ENCODE results near the gene IGF2BP2. TPM values are rescaled to one million over a fixed set of nuclear protein-coding genes. Genes with fewer than 3 reads are reported as not detected.

Gene IGF2BP2
- total RNA-seq, 1 experiment from 2014 or later, result 133 TPM

- Mint-ChIP-seq H3K27ac (peak overlapping the region; percentile 17), H3K4me1 (peaks cover 80% of the 10 kb centered on the region), H3K4me3 (no peak overlapping the region), H3K36me3 (no peaks in the 10 kb centered on the region), H3K9me3 (no peaks in the 10 kb centered on the region), H3K27me3 (ENCODE audit: low read depth) (no peaks in the 10 kb centered on the region)
- DNase-seq (ENCODE audit: low spot score) (no peak), ATAC-seq (no peak)
- TF ChIP-seq ZNF232 (CRISPR knock-in tag; IDR thresholded peaks at IDR 0.05) (no peak), NFE2L1 (CRISPR knock-in tag; IDR thresholded peaks at IDR 0.05) (no peak), ZNF416 (CRISPR knock-in tag; IDR thresholded peaks at IDR 0.05) (no peak), TP53 (CRISPR knock-in tag; IDR thresholded peaks at IDR 0.05) (no peak), ZNF219 (CRISPR knock-in tag; IDR thresholded peaks at IDR 0.05; ENCODE audit: borderline replicate concordance) (no peak), TCF7 (CRISPR knock-in tag; IDR thresholded peaks at IDR 0.05; ENCODE audit: low read depth) (no peak), SP1 (CRISPR knock-in tag; conservative IDR thresholded peaks at IDR 0.05) (no peak), GABPB1 (CRISPR knock-in tag; IDR thresholded peaks at IDR 0.05) (no peak), KAT7 (CRISPR knock-in tag; IDR thresholded peaks at IDR 0.05; ENCODE audit: borderline replicate concordance) (no peak), PRRX2 (CRISPR knock-in tag; IDR thresholded peaks at IDR 0.05) (no peak), ZBTB21 (CRISPR knock-in tag; IDR thresholded peaks at IDR 0.05; ENCODE audit: borderline replicate concordance) (no peak)
- TF ChIP-seq, protein P1, sequence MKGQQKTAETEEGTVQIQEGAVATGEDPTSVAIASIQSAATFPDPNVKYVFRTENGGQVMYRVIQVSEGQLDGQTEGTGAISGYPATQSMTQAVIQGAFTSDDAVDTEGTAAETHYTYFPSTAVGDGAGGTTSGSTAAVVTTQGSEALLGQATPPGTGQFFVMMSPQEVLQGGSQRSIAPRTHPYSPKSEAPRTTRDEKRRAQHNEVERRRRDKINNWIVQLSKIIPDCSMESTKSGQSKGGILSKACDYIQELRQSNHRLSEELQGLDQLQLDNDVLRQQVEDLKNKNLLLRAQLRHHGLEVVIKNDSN (CRISPR knock-in tag; IDR thresholded peaks at IDR 0.05), result no peak
- TF ChIP-seq, protein P2, sequence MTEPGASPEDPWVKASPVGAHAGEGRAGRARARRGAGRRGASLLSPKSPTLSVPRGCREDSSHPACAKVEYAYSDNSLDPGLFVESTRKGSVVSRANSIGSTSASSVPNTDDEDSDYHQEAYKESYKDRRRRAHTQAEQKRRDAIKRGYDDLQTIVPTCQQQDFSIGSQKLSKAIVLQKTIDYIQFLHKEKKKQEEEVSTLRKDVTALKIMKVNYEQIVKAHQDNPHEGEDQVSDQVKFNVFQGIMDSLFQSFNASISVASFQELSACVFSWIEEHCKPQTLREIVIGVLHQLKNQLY (CRISPR knock-in tag; IDR thresholded peaks at IDR 0.05), result no peak
- TF ChIP-seq, protein P3, sequence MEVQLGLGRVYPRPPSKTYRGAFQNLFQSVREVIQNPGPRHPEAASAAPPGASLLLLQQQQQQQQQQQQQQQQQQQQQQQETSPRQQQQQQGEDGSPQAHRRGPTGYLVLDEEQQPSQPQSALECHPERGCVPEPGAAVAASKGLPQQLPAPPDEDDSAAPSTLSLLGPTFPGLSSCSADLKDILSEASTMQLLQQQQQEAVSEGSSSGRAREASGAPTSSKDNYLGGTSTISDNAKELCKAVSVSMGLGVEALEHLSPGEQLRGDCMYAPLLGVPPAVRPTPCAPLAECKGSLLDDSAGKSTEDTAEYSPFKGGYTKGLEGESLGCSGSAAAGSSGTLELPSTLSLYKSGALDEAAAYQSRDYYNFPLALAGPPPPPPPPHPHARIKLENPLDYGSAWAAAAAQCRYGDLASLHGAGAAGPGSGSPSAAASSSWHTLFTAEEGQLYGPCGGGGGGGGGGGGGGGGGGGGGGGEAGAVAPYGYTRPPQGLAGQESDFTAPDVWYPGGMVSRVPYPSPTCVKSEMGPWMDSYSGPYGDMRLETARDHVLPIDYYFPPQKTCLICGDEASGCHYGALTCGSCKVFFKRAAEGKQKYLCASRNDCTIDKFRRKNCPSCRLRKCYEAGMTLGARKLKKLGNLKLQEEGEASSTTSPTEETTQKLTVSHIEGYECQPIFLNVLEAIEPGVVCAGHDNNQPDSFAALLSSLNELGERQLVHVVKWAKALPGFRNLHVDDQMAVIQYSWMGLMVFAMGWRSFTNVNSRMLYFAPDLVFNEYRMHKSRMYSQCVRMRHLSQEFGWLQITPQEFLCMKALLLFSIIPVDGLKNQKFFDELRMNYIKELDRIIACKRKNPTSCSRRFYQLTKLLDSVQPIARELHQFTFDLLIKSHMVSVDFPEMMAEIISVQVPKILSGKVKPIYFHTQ (CRISPR knock-in tag; IDR thresholded peaks at IDR 0.05), result no peak
- CTCF ChIA-PET, result interaction anchor here (1.8 to 6.3 kb wide), 2 partner anchors 30 to 104 kb away, joined by 8 to 40 read pairs; no protein-coding TSS in a partner anchor
- POLR2A ChIA-PET, result interaction anchor here (0.6 to 0.8 kb wide), 2 partner anchors 18 to 30 kb away, joined by 3 read pairs; no protein-coding TSS in a partner anchor
Measured at GRCh38 chr3:185764163-185764979, 60.5 kb downstream of the IGF2BP2 start.

GRCh38 chr3:185763347-185764005 lies 61.4 kb downstream of the IGF2BP2 start:
- ChIA-PET CTCF (interaction anchor here (6.3 kb wide), 1 partner anchor 30 kb away, joined by 40 read pairs; no protein-coding TSS in a partner anchor), POLR2A (no interaction called here)
- Mint-ChIP-seq H3K4me3 (no peak overlapping the region), H3K36me3 (no peaks in the 10 kb centered on the region; the same call in 1 of the 2 replicates), H3K4me1 (peaks cover 83% of the 10 kb centered on the region), H3K9me3 (no peaks in the 10 kb centered on the region), H3K27ac (peak overlapping the region; percentile 42; the same call in 1 of the 2 replicates), H3K27me3 (ENCODE audit: low read depth) (no peaks in the 10 kb centered on the region)
- ATAC-seq (no peak), DNase-seq (ENCODE audit: low spot score) (no peak)
- 0 out of 2 replicates have a peak, but pooled peaks have one; percentile 57 for TF ChIP-seq CDX4 (CRISPR knock-in tag; IDR thresholded peaks at IDR 0.05; ENCODE audit: borderline replicate concordance)
- no peak for TF ChIP-seq ZSCAN18 (CRISPR knock-in tag; IDR thresholded peaks at IDR 0.05)
- no peak for TF ChIP-seq MYBL2 (CRISPR knock-in tag; IDR thresholded peaks at IDR 0.05)

Data from WTC11 (cell line).